Endothelial cell of umbilical vein (primary cell): ENCODE results near the gene CLDN12. TPM values are rescaled to one million over a fixed set of nuclear protein-coding genes. Genes with fewer than 3 reads are reported as not detected.
A peak's percentile ranks its signal among the peaks of the same experiment; 100 is the strongest.

Experiments
- BruUV-seq: library from RNA; stranded (reverse); fragments of 400-500 nt; replicated peaks from 2 replicates; lab custom pipeline; 2021; lab: Mats Ljungman, UMichigan
- CTCF ChIA-PET: fragments of 300-600, 350-600 bp; sonication (Branson Sonifier 250); formaldehyde crosslinking; loops from one replicate; lab custom pipeline; 2021; ENCODE audit warnings: antibody characterized with exemption, inconsistent platforms; lab: Charles Lee
- POLR2A ChIA-PET: fragments of 300-600, 350-600 bp; sonication (Branson Sonifier 250); formaldehyde crosslinking; loops from one replicate; lab custom pipeline; 2021; ENCODE audit warnings: antibody characterized with exemption, inconsistent platforms; lab: Charles Lee
- DNase-seq: peaks from one replicate; pipeline ENCODE4 v3.0.0-alpha.2; 2011; ENCODE audit warnings: low read depth, low spot score
- FAIRE-seq: peaks from 2 replicates; lab custom pipeline; 2011; peaks lifted over from hg19 to GRCh38; lab: Jason Lieb, UNC
- H2AFZ ChIP-seq: 2 replicates; pipeline ENCODE4 v1.6.0; 2012; ENCODE audit warnings: low read depth, low read length, control low read depth, inconsistent platforms
- H3K27ac ChIP-seq: 2 replicates; pipeline ENCODE4 v1.5.1; 2011; ENCODE audit warnings: low read depth, mild to moderate bottlenecking, control low read depth, low read length, moderate library complexity; ENCODE audit not compliant: insufficient read depth
- H3K27me3 ChIP-seq, 2 experiments: 2 replicates each; pipeline versions ENCODE4 v1.6.0 to v1.6.1; 2011; ENCODE audit warnings: low read length in 2 of 2, mixed read lengths in 1 of 2; ENCODE audit not compliant: control insufficient read depth in 2 of 2, insufficient read depth in 2 of 2
- H3K36me3 ChIP-seq, 2 experiments: 2 replicates in 1 of 2; 3 replicates in 1 of 2; pipeline ENCODE4 v1.5.1; 2011; ENCODE audit warnings: low read length in 2 of 2, mild to moderate bottlenecking in 1 of 2, moderate library complexity in 1 of 2; ENCODE audit not compliant: control insufficient read depth in 2 of 2, insufficient read depth in 2 of 2; ENCODE audit errors: extremely low read depth in 1 of 2
- H3K4me1 ChIP-seq: 3 replicates; pipeline ENCODE4 v1.5.1; 2011; ENCODE audit warnings: mild to moderate bottlenecking, low read length; ENCODE audit not compliant: control insufficient read depth, insufficient read depth; ENCODE audit errors: extremely low read depth
- H3K4me2 ChIP-seq: 2 replicates; pipeline ENCODE4 v1.6.1; 2011; ENCODE audit warnings: low read length, control low read depth, mixed read lengths; ENCODE audit not compliant: insufficient read depth
- H3K4me3 ChIP-seq, 3 experiments: fragments of 200-600 bp in 1 of 3; sonication (generic), shearing (Covaris generic) in 1 of 3; replicated peaks in 1 of 3; 2 replicates each; pipeline ENCODE4 v1.5.1; 2011 to 2016; ENCODE audit warnings: control low read depth in 3 of 3, low read length in 3 of 3, mild to moderate bottlenecking in 2 of 3, inconsistent platforms in 1 of 3, low read depth in 1 of 3, moderate library complexity in 1 of 3; ENCODE audit not compliant: insufficient read depth in 1 of 3
- H3K79me2 ChIP-seq: 2 replicates; pipeline ENCODE4 v1.6.0; 2012; ENCODE audit warnings: low read length, inconsistent platforms; ENCODE audit not compliant: control insufficient read depth, insufficient read depth
- H3K9ac ChIP-seq: replicated peaks from 2 replicates; pipeline ENCODE3; 2011; ENCODE audit warnings: low read length, control low read depth; ENCODE audit not compliant: insufficient read depth; ENCODE audit errors: extremely low read depth
- H3K9me1 ChIP-seq: replicated peaks from 3 replicates; pipeline ENCODE4 v1.6.0; 2011; ENCODE audit warnings: mild to moderate bottlenecking, low read length; ENCODE audit not compliant: control insufficient read depth, insufficient read depth; ENCODE audit errors: extremely low read depth
- H3K9me3 ChIP-seq: replicated peaks from 2 replicates; pipeline ENCODE4 v1.5.1; 2012; ENCODE audit warnings: low read length, inconsistent platforms; ENCODE audit not compliant: control insufficient read depth, insufficient read depth
- H4K20me1 ChIP-seq: replicated peaks from 2 replicates; pipeline ENCODE3; 2011; ENCODE audit warnings: mild to moderate bottlenecking, low read length; ENCODE audit not compliant: control insufficient read depth, insufficient read depth; ENCODE audit errors: extremely low read depth
- EZH2 ChIP-seq: IDR thresholded peaks from 2 replicates; pipeline ENCODE4 v1.6.1; 2012; ENCODE audit warnings: borderline replicate concordance, low read depth, mild to moderate bottlenecking, moderate library complexity, low read length, inconsistent platforms; ENCODE audit not compliant: severe bottlenecking
- FOS ChIP-seq: IDR thresholded peaks from 2 replicates; pipeline ENCODE4 v1.6.1; 2011; ENCODE audit warnings: mild to moderate bottlenecking, low read length, moderate library complexity, borderline replicate concordance; ENCODE audit not compliant: insufficient read depth
- JUN ChIP-seq: IDR thresholded peaks from 2 replicates; pipeline ENCODE4 v1.6.1; 2011; ENCODE audit warnings: borderline replicate concordance, low read depth; ENCODE audit not compliant: insufficient read length, insufficient read depth
- MAX ChIP-seq: IDR thresholded peaks from 2 replicates; pipeline ENCODE4 v1.6.1; 2011; ENCODE audit not compliant: insufficient read depth, insufficient read length
- MYC ChIP-seq: IDR thresholded peaks from one replicate; pipeline ENCODE4 v1.6.1; 2011; ENCODE audit warnings: mild to moderate bottlenecking, low read depth, low read length
- POLR2A ChIP-seq: IDR thresholded peaks from 2 replicates; pipeline ENCODE4 v1.6.1; 2012; ENCODE audit warnings: low read depth, mild to moderate bottlenecking, control low read depth, low read length
- POLR2AphosphoS5 ChIP-seq: IDR thresholded peaks from 2 replicates; pipeline ENCODE4 v1.6.1; 2012; ENCODE audit warnings: low read depth, mild to moderate bottlenecking, control low read depth, low read length, moderate library complexity; ENCODE audit not compliant: insufficient read depth
- dilution Hi-C: fragments of 300-500 bp; cut with MboI; formaldehyde crosslinking; loops from one replicate; pipeline ENCODE4 v1.15.0; 2019; ENCODE audit warnings: low sequenced_read_pairs; ENCODE audit not compliant: extremely low pct_ligation_motif_present
- intact Hi-C: fragments of 100-400 bp; cut with micrococcal nuclease; formaldehyde crosslinking; loops from one replicate; pipeline ENCODE4 v1.10.0; 2022
- polyA plus RNA-seq, 4 experiments: library from polyadenylated mRNA; depleted of rRNA in 3 of 4; stranded (reverse) in 3 of 4; unstranded in 1 of 4; fragments of >200 nt; gene quantifications; 2 replicates each; pipeline versions ENCODE4 v1.2.1 to v1.2.3, GENCODE V29; 2011 to 2012; ENCODE audit warnings: missing spikeins in 1 of 4
- total RNA-seq: library from RNA; stranded (reverse); gene quantifications from 2 replicates; pipeline ENCODE4 v1.2.3, GENCODE V29; 2021

The CLDN12 gene
- total and polyA plus RNA-seq, 2 donors (not counting 3 experiments of a cell fraction or from before 2014, with no cell fraction given), result 6.1 to 22.7 TPM

GRCh38 chr7:90384433-90384832 is 18.8 kb upstream of the CLDN12 start:
- CTCF ChIA-PET, result interaction anchor here (0.9 kb wide), 1 partner anchor 43 kb away, joined by 4 read pairs; no protein-coding TSS in a partner anchor
- dilution Hi-C loops, result no loop called here
- peak overlapping the region; percentile 39 for H3K9ac ChIP-seq

GRCh38 chr7:90387470-90388240 is 15.6 kb upstream of the CLDN12 start:
- no peak for DNase-seq
- Histone ChIP-seq H3K9ac (no peak overlapping the region), H3K79me2 (no peaks in the 10 kb centered on the region), H4K20me1 (no peaks in the 10 kb centered on the region), H3K36me3 (no peaks in the 10 kb centered on the region), H3K4me1 (peaks cover 43% of the 10 kb centered on the region), H3K27ac (no peak overlapping the region), H3K9me3 (no peaks in the 10 kb centered on the region), H3K4me2 (no peak overlapping the region), H2AFZ (no peak overlapping the region), H3K4me3 (no peak overlapping the region), H3K27me3 (no peaks in the 10 kb centered on the region), H3K9me1 (no peaks in the 10 kb centered on the region)
- intact Hi-C loops (no loop called here), dilution Hi-C loops (no loop called here)
- POLR2A ChIA-PET, result no interaction called here
- no peak for FAIRE-seq
- TF ChIP-seq POLR2AphosphoS5 (no peak), JUN (no peak), POLR2A (no peak), MAX (no peak)
- CTCF ChIA-PET, result no interaction called here
- no TSS peak for BruUV-seq

More at GRCh38 chr7:90384433-90384832, 18.8 kb upstream of the CLDN12 start:
- BruUV-seq, result no TSS peak
- H3K79me2 ChIP-seq, result no peaks in the 10 kb centered on the region
- POLR2A ChIA-PET, result no interaction called here
- H4K20me1 ChIP-seq, result no peaks in the 10 kb centered on the region
- DNase-seq (peak; percentile 23), FAIRE-seq (no peak)
- H3K36me3 ChIP-seq, result peaks cover 0 to under 1% of the 10 kb centered on the region in 2 experiments
- H3K4me3 ChIP-seq, result no peak overlapping the region
- H3K27ac ChIP-seq, result peak overlapping the region; percentile 76
- H3K27me3 ChIP-seq, result no peaks in the 10 kb centered on the region
- peak overlapping the region; percentile 87 for H3K4me2 ChIP-seq
- intact Hi-C loops, result loop anchor here (1.0 kb wide), 1 partner anchor 27 kb away; no protein-coding TSS in a partner anchor
- no peaks in the 10 kb centered on the region for H3K9me1 ChIP-seq
- no peak overlapping the region for H2AFZ ChIP-seq
- peaks cover 29% of the 10 kb centered on the region for H3K4me1 ChIP-seq
- no peaks in the 10 kb centered on the region for H3K9me3 ChIP-seq
- TF ChIP-seq MAX (no peak), MYC (no peak), EZH2 (no peak), FOS (peak; percentile 67)
